Aorta (tissue), 5 donors: ENCODE measurements around the gene SLC22A23. TPM values are rescaled to one million over a fixed set of nuclear protein-coding genes. Genes with fewer than 3 reads are reported as not detected.

ENCODE experiments used
- ATAC-seq: fragments of 200-7000 bp; cut with Tn5 transposase; one replicate; pipeline ENCODE4 v1.9.1; 2022; ENCODE audit warnings: moderate library complexity; ENCODE audit not compliant: low FRiP score
- DNase-seq, 2 donors: peaks; one replicate each; pipeline ENCODE4 v3.0.0-alpha.2; 2020
- H3K27ac ChIP-seq, 2 donors: one replicate each; pipeline ENCODE4 v1.5.1; 2013; ENCODE audit warnings: low read length in 2 of 2, mild to moderate bottlenecking in 2 of 2, moderate library complexity in 2 of 2, control low read depth in 1 of 2, inconsistent platforms in 1 of 2, low read depth in 1 of 2
- H3K27me3 ChIP-seq, 2 donors: one replicate each; pipeline ENCODE4 v1.6.1; 2013; ENCODE audit warnings: control low read depth in 1 of 2, low read length in 1 of 2, mild to moderate bottlenecking in 1 of 2, moderate library complexity in 1 of 2; ENCODE audit not compliant: insufficient read depth in 2 of 2, control insufficient read depth in 1 of 2
- H3K36me3 ChIP-seq, 2 donors: one replicate each; pipeline ENCODE4 v1.6.1; 2013; ENCODE audit warnings: control low read depth in 1 of 2, low read length in 1 of 2, mild to moderate bottlenecking in 1 of 2; ENCODE audit not compliant: insufficient read depth in 2 of 2, control insufficient read depth in 1 of 2
- H3K4me1 ChIP-seq, 2 donors: one replicate each; pipeline ENCODE4 v1.6.1; 2013; ENCODE audit warnings: low read length in 2 of 2, control low read depth in 1 of 2, mild to moderate bottlenecking in 1 of 2, moderate library complexity in 1 of 2; ENCODE audit not compliant: insufficient read depth in 2 of 2, control insufficient read depth in 1 of 2
- H3K4me3 ChIP-seq, 2 donors: one replicate each; pipeline ENCODE4 v1.5.1; 2013; ENCODE audit warnings: low read length in 2 of 2, control low read depth in 1 of 2, mild to moderate bottlenecking in 1 of 2
- H3K9me3 ChIP-seq: one replicate; pipeline ENCODE4 v1.6.1; 2013; ENCODE audit warnings: mild to moderate bottlenecking, low read length; ENCODE audit not compliant: control insufficient read depth
- WGBS, 2 donors: extraction: QIAGEN DNeasy Blood & Tissue Kit; methylation state at CpG; one replicate each; pipeline ENCODE4 v1.1.7; 2013; 5-methylcytosine and 5-hydroxymethylcytosine counted together
- intact Hi-C, 2 donors: fragments of 100-400 bp; cut with DNase I; formaldehyde crosslinking; loops; one replicate each; pipeline versions ENCODE4 v1.14.2 to v1.15.0; 2022
- polyA plus RNA-seq, 2 donors: library from polyadenylated mRNA; stranded (reverse); fragments of 200-250 nt; gene quantifications; one replicate each; pipeline ENCODE4 v1.2.3, GENCODE V29; 2013
- total RNA-seq, 2 donors: library from RNA; stranded (reverse); fragmentation: NEBNext Ultra II Directional; extraction: Animal tissue kit (Norgen Biotek cat#: 25700); gene quantifications; one replicate each; pipeline ENCODE4 v1.2.1, GENCODE V29; 2021
- donor health status: healthy with polysubstance abuse.
- donor health status: Bipolar disorder and iron deficiency.
- donor health status: DM: no; HTN: no; CAD: no.
- donor health status: DM: no; HTN: no; CAD: no.
- donor health status: DM: yes; HTN: yes; CAD: no.

The SLC22A23 gene
- total and polyA plus RNA-seq, 4 donors = 1.5 to 9.4 (median 4.3) TPM

DNA sequence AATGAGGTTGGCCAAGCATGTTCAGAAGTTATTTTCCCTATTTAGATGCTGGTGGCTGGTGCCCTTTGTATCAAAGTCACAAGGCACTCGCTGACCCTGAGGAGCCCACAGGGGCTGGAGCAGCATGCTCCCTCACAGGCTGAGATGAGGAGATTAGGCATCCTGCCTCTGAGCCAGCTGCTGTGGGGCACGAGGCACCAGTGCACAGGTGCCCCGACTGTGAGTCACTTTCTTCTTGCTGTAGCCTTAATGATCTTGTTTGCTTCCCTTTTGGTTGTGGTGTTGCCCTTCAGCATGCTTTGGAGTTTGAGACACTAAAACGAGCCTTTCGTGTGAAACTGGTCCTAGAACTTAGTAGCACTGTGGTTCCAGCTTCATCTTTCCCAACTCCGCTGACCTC lies 193.8 kb downstream of the SLC22A23 start:
- 85% methylated on average over 6 of the region's 6 CpGs for WGBS, 2 donors
- H3K27me3 ChIP-seq = no peaks in the 10 kb centered on the region

DNA sequence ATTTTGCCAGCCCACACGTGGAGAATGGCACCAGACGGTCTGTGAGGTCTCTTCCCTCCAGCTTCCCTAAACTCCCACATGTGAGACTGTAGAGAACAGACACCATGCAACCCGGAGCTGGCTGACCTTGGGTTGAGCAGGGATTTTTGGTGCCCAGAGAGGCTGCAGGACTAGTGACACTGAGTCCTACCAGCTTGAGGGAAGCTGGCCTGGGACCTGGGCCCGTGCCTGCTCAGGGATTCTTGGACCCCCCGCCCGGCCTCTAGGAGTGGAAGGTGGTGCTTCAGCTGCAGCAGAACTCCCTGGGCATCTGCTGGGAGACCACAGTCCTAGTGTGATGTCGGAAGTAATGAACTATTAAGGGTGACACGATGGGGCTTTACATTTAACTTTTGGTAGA lies 194.9 kb downstream of the SLC22A23 start:
- ATAC-seq = no peak
- H3K4me1 ChIP-seq = no peaks in the 10 kb centered on the region
- intact Hi-C loops = no loop called here

More for the DNA sequence above, 193.8 kb downstream of the SLC22A23 start:
- no peak for ATAC-seq
- H3K9me3 ChIP-seq = no peaks in the 10 kb centered on the region
- no peak for DNase-seq
- intact Hi-C loops = no loop called here
- no peaks in the 10 kb centered on the region for H3K36me3 ChIP-seq
- H3K4me1 ChIP-seq = no peaks in the 10 kb centered on the region
- no peak overlapping the region for H3K4me3 ChIP-seq
- H3K27ac ChIP-seq = no peak overlapping the region

DNA sequence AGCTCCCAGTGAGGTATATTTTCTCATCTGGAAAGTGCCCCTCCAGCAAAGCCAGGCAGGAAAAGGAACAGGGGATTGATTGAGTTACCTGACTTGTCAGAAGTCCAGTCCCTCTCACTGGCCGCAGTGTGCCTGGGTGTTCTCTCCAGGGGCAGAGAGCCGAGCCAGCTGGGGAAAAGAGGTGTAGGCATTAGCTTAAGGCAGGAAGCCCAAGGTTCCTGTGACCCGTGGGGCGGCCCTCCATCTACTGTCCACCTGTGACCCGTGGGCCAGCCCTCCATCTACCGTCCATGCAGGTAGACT lies 195.4 kb downstream of the SLC22A23 start:
- H3K27me3 ChIP-seq = no peaks in the 10 kb centered on the region
- no peak overlapping the region for H3K27ac ChIP-seq
- no peaks in the 10 kb centered on the region for H3K9me3 ChIP-seq
- H3K36me3 ChIP-seq = no peaks in the 10 kb centered on the region
- H3K4me1 ChIP-seq = no peaks in the 10 kb centered on the region
- intact Hi-C loops = no loop called here
- WGBS, 2 donors = 59 to 74% methylated on average over 6 of the region's 6 CpGs
- no peak overlapping the region for H3K4me3 ChIP-seq
- DNase-seq = peak; percentile 24 to 26
- no peak for ATAC-seq

More for the DNA sequence above, 194.9 kb downstream of the SLC22A23 start:
- DNase-seq = peak in 1 of 2 donors; percentile 68
- WGBS, 2 donors = 64 to 67% methylated on average over 8 of the region's 8 CpGs
- no peaks in the 10 kb centered on the region for H3K36me3 ChIP-seq
- no peaks in the 10 kb centered on the region for H3K27me3 ChIP-seq
- H3K4me3 ChIP-seq = no peak overlapping the region
- H3K9me3 ChIP-seq = no peaks in the 10 kb centered on the region
- H3K27ac ChIP-seq = no peak overlapping the region

DNA sequence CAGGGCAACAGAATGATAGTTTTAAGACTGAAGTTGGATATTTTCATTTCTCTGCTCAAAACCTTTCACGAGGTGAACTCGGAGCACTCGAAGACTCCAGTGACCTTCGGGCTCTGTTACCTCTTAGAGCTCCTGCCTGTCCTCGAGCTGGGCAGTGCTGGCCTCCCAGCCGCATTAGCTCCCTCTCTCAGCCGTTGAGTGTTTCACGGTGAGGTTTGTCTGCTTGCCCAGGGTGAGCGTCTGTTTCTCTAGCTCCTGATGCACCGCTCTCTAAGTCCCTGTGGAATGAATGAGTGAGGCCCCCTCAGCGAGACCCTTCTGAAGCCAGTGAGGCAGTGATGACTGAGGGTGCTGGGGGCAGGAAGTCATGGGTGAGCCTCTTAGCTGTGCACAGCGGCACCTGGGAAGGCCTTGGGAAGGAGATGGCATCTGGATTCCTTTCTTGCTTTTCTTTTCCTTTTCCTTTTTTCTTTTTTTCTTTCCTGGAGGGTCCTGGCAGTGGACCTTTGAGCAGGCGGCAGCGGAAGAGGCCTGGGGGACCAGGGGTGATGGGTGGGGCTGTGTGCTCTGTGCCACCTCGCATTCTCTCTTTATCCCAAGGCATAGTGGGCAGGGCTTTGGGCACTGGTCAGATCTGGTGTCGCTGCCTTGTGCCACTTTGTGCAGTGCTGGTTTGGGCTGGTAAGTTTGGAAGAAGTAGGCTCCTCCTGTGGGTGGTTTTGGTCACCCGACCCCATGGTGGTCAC lies 195.9 kb downstream of the SLC22A23 start:
- 73 to 79% methylated on average over 17 of the region's 17 CpGs for WGBS, 2 donors
- Histone ChIP-seq H3K27ac (no peak overlapping the region), H3K27me3 (no peaks in the 10 kb centered on the region), H3K9me3 (no peaks in the 10 kb centered on the region), H3K4me1 (no peaks in the 10 kb centered on the region), H3K4me3 (no peak overlapping the region), H3K36me3 (no peaks in the 10 kb centered on the region)
- DNase-seq (peak; percentile 21 to 49), ATAC-seq (no peak)
- intact Hi-C loops = no loop called here

DNA sequence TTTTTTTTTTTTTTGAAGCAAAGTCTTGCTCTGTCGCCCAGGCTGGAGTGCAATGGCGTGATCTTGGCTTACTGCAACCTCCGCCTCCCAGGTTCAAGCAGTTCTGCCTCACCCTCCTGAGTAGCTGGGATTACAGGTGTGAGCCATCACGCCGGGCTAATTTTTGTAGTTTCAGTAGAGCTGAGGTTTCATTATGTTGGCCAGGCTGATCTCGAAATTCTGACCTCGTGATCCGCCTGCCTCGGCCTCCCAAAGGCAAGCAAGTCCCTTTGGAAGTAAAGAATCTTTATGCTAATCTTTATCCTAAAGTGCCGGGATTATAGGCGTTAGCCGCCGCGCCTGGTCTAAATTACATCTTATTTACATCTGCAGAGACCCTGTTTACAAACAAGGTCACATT lies 196.6 kb downstream of the SLC22A23 start:
- peak; percentile 17 to 46 for DNase-seq
- H3K4me3 ChIP-seq = no peak overlapping the region
- no peaks in the 10 kb centered on the region for H3K27me3 ChIP-seq
- 86 to 87% methylated on average over 14 of the region's 14 CpGs for WGBS, 2 donors
- no peaks in the 10 kb centered on the region for H3K9me3 ChIP-seq
- H3K36me3 ChIP-seq = no peaks in the 10 kb centered on the region
- intact Hi-C loops = no loop called here
- no peak for ATAC-seq
- no peak overlapping the region for H3K27ac ChIP-seq
- no peaks in the 10 kb centered on the region for H3K4me1 ChIP-seq

DNA sequence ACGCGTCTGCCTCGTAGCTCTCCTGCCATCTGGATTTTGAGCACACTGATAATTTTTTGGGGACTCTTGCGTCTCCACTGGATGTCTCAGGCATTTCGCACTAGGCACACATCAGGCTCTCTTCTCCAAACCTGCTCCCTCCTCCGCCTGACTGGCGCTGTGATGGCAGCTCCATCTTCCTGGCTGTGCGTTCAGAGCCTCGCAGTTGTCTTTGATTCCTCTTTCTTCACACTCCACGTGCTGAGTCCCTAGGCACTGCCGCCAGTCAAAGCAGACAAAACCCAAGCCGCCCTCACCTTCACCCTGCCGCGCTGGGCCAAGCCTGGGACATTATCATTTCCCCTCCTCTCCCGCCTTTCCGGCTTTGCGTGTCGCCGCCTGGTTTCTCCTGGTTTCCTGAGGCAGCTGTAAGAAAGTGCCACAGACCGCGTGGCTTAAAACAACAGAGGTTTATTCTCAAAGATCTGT lies 197.3 kb downstream of the SLC22A23 start:
- peak; percentile 12 for ATAC-seq
- no peaks in the 10 kb centered on the region for H3K27me3 ChIP-seq
- no peaks in the 10 kb centered on the region for H3K4me1 ChIP-seq
- H3K27ac ChIP-seq = peak overlapping the region in 1 of 2 donors; percentile 8
- whole genome bisulfite sequencing, 2 donors = 0% methylated on average over 21 of the region's 21 CpGs
- H3K4me3 ChIP-seq = peak overlapping the region; percentile 65 to 95
- DNase-seq = peak in 1 of 2 donors; percentile 77
- H3K36me3 ChIP-seq = no peaks in the 10 kb centered on the region
- intact Hi-C loops = no loop called here
- no peaks in the 10 kb centered on the region for H3K9me3 ChIP-seq

DNA sequence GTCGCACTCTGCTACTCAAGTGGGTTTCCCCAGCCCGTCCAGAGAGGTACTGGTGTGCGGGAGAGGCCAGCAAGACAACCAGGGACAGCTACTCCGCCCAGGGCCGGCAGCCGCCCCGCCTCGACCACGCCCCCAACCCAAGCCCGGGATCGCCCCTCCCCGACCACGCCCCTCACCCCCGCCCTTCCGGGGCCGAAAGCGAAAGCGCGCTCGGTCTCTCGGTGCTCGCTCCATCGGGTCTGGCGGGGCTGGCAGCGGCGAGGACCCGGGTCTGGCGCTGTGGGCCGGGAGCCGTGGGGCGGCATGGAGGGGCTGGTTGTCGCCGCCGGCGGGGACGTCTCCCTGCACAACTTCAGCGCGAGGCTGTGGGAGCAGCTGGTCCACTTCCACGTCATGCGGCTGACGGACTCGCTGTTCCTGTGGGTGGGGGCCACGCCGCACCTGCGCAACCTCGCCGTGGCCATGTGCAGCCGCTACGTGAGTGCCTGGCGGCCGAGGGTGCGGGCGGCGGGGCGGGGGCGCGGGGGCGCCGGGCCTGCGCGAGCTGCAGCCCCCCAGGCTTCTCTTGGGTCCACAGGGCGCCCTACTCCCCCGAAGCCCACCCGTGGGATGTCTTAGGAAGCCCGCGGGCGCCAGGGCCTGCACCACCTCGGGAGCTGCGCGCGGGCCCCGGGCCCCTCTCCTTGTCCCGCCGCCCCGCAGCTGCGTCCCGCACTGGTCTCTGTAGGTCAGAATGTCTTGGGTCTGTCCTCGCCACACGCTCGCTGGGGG lies 197.9 kb downstream of the SLC22A23 start, which contains the start of gene PSMG4:
Gene PSMG4, plus strand, starts transcription at position 228 of the 771 bp plus-strand sequence. Its CDS starts 76 bp downstream, at position 304.
- Histone ChIP-seq H3K27me3 (no peaks in the 10 kb centered on the region), H3K27ac (peak within 1 kb of the TSS in 1 of 2 donors; percentile 8), H3K4me1 (no peaks in the 10 kb centered on the region), H3K36me3 (no peaks in the 10 kb centered on the region), H3K9me3 (no peaks in the 10 kb centered on the region), H3K4me3 (peak within 1 kb of the TSS; percentile 65 to 95)
- DNase-seq (peak; percentile 96 to 100), ATAC-seq (peak; percentile 98)
- intact Hi-C loops = no loop called here
- WGBS, 2 donors = 0 to 1% methylated on average over 49 to 80 of the region's 80 CpGs

DNA sequence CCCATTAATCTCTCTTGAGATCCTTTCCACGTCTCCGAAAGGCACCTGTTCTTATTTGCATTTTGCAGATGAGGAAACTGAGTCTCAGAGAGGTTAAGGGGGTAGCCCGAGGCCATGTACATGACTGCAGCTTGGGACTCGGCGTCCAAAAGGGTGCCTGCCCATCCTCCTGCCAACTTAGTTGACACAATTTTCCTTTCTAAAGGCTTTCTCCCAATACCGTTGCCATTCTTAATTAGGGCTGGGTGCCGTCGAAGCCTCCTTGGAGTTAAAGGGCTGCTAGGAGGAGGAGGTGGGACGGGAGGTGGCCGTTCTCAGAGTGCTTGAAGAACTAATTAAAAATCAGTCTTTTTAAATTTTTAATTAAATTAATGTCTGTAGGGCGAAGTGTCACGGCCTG lies 198.6 kb downstream of the SLC22A23 start:
- no peaks in the 10 kb centered on the region for H3K4me1 ChIP-seq
- 46 to 54% methylated on average over 12 of the region's 12 CpGs for WGBS, 2 donors

More for the DNA sequence above, 198.6 kb downstream of the SLC22A23 start:
- Histone ChIP-seq H3K9me3 (no peaks in the 10 kb centered on the region), H3K4me3 (no peak overlapping the region), H3K27me3 (no peaks in the 10 kb centered on the region), H3K27ac (no peak overlapping the region), H3K36me3 (no peaks in the 10 kb centered on the region)
- DNase-seq (no peak), ATAC-seq (no peak)
- intact Hi-C loops = no loop called here
